ENCODE results near the gene RTL9. TPM values are rescaled to one million over a fixed set of nuclear protein-coding genes. Genes with fewer than 3 reads are reported as not detected.

Gene RTL9
- total RNA-seq = not detected
- long read RNA-seq = 0 reads

DNA sequence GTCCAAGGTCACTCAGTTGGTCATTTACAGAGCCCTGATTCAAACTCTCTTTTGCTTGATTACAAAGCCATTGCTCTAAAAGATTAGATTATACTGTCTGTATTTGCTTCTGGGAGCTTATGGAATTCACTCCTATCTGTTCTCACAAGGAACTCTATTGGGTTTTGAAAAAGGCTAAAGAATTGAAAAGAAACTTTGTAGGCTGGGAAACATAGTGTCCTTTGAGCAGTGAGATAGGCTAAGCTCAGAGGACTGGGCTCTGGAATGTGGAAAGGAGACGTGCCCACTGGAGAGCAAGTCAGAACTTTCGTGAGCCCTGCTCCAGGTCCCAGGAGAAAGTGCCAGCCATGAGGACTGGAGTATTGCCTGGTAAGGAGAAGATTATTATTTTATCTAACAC, at the start of gene RTL9:
TSS of gene RTL9 (plus strand) at position 301 of the 400 bp plus-strand sequence. CDS start 91,770 bp downstream, outside the sequence.
- H3K9me3 ChIP-seq = no peaks in the 10 kb centered on the region
- no peaks in the 10 kb centered on the region for H3K27me3 ChIP-seq
- TF ChIP-seq, protein P1, sequence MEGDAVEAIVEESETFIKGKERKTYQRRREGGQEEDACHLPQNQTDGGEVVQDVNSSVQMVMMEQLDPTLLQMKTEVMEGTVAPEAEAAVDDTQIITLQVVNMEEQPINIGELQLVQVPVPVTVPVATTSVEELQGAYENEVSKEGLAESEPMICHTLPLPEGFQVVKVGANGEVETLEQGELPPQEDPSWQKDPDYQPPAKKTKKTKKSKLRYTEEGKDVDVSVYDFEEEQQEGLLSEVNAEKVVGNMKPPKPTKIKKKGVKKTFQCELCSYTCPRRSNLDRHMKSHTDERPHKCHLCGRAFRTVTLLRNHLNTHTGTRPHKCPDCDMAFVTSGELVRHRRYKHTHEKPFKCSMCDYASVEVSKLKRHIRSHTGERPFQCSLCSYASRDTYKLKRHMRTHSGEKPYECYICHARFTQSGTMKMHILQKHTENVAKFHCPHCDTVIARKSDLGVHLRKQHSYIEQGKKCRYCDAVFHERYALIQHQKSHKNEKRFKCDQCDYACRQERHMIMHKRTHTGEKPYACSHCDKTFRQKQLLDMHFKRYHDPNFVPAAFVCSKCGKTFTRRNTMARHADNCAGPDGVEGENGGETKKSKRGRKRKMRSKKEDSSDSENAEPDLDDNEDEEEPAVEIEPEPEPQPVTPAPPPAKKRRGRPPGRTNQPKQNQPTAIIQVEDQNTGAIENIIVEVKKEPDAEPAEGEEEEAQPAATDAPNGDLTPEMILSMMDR (IDR thresholded peaks at IDR 0.05) = no peak
- no peaks in the 10 kb centered on the region for H3K36me3 ChIP-seq
- intact Hi-C loops (cut with DNase I) = no loop called here
- no peak within 1 kb of the TSS for H3K4me3 ChIP-seq
- no peak within 1 kb of the TSS for H3K27ac ChIP-seq
- DNase-seq (no peak), ATAC-seq (no peak)
- no peaks in the 10 kb centered on the region for H3K4me1 ChIP-seq

DNA sequence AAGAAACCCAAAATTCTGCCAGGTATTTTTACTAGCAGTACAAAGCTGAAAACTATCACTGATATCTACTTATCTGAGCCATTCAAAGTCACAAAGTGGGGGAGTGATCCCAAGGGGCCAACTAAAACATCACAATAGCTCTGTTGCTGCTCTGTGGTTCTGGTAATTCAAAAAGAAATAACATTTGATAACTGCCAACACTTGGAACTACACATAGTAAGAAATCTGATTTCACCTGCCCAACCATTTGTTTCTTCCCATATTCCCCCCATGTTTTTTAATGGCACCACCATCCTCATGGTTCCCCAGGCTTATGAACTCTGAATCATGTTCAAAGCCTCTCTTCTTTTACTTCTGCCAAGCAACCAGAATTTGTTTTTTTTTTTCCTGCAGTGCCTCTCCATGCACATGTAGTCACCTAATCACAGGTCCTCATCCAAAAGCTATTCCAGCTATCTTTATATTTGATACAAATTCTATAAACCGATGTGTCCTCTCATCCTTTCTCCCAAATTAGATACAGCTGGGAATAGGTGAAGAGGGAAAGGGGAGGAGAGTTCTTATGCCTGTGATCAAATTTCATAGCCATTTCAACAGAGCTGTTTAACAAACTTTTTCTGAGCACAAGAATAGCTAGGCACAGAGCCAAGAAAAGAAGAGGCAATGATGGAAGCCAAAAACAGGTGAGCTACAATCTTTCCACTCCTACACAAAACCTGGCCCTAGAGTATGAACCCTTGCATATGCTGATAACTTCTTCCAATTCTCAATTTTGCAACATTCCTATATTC, 48.5 kb upstream of the RTL9 start:
- DNase-seq (no peak), ATAC-seq (no peak)
- Histone ChIP-seq H3K27ac (no peak overlapping the region), H3K4me3 (no peak overlapping the region), H3K36me3 (no peaks in the 10 kb centered on the region), H3K9me3 (no peaks in the 10 kb centered on the region), H3K4me1 (peaks cover 3% of the 10 kb centered on the region), H3K27me3 (no peaks in the 10 kb centered on the region)
- TF ChIP-seq, protein P1 (IDR thresholded peaks at IDR 0.05) = no peak
- intact Hi-C loops (cut with DNase I) = no loop called here

DNA sequence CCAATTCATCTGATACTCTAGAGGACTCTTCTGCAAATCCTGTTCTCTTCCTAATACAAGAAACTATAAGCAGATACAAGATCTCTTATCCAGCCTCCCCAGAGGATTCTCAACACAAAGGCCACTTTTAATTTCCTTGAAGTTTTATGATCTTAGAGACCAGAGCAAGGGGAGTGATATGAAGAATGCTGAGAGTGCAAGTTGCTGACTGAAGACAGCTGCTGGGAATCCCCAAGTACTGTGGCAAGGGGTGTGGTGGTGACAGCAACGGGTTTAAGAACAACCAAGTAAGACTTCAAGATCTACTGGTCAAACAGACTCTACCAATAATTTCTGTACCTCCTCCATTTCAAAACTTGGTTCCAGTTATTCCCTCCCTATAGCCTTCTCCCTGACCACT, 47.8 kb upstream of the RTL9 start:
- Histone ChIP-seq H3K4me1 (peaks cover 3% of the 10 kb centered on the region), H3K27me3 (no peaks in the 10 kb centered on the region), H3K4me3 (no peak overlapping the region), H3K36me3 (no peaks in the 10 kb centered on the region), H3K9me3 (no peaks in the 10 kb centered on the region), H3K27ac (no peak overlapping the region)
- intact Hi-C loops (cut with DNase I) = no loop called here
- TF ChIP-seq, protein P1 (IDR thresholded peaks at IDR 0.05) = no peak
- DNase-seq (no peak), ATAC-seq (no peak)

DNA sequence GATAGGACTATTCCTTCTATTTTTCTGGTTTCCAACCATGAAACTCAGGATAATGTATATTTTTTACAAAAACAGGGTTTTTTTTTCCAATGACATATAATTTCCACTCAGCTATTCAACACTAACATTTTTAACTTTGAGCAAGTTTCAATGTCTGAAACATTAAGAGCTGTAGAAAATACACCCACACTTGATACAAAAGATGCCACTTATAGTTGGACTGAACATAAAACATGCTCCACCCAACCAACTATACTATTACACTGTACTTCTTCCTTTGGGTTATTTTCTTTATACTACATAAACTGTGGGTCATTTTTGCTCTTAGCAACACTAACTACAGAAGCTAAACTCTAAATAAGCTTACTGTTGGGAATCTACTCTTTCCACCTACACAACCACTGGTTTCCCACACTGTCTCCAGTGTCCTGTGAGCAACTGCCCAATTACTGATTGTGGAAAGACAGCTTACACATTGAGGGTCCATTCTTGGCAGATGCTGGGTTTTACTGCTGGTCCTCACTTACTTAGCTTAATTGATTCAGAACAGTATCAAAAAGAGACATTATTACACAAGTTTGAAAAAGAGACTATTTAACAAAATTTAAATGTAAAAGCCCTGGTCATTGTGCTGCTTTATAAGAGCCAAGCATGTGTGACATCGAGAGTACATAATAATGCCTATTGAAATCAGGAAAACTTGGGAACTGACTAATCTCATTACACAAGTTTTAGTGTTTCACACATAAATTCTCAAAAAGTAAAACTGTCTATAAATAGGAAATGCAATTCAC, 47.0 kb upstream of the RTL9 start:
- no peak overlapping the region for H3K27ac ChIP-seq
- TF ChIP-seq, protein P1 (IDR thresholded peaks at IDR 0.05) = no peak
- no peaks in the 10 kb centered on the region for H3K27me3 ChIP-seq
- peaks cover 3% of the 10 kb centered on the region for H3K4me1 ChIP-seq
- no peaks in the 10 kb centered on the region for H3K9me3 ChIP-seq
- no peak overlapping the region for H3K4me3 ChIP-seq
- DNase-seq (no peak), ATAC-seq (no peak)
- no peaks in the 10 kb centered on the region for H3K36me3 ChIP-seq
- intact Hi-C loops (cut with DNase I) = no loop called here

DNA sequence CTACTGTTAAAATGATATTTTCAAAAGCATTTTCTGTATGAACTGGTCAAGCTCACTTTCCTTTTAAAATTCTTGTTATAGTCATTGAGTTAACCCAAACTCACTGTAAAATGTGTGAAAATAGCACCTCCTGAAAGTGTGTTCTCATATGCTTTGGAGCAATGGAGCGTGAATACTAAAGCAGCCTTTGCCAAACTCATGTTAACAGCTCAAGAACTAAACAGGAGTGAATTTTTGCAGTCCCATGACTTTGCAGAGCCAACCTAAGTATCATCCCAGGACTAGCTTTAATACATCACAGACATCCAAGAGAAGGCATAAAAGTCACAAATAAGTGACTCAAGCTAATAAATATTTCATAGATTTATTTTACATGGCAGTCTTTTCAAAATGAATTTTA, 43.1 kb upstream of the RTL9 start:
- Histone ChIP-seq H3K27ac (no peak overlapping the region), H3K9me3 (no peaks in the 10 kb centered on the region), H3K4me3 (peak overlapping the region; percentile 64), H3K27me3 (no peaks in the 10 kb centered on the region), H3K4me1 (peaks cover 3% of the 10 kb centered on the region), H3K36me3 (no peaks in the 10 kb centered on the region)
- ATAC-seq (no peak), DNase-seq (no peak)
- intact Hi-C loops (cut with DNase I) = no loop called here
- TF ChIP-seq, protein P1 (IDR thresholded peaks at IDR 0.05) = no peak
